GM23338 (cell line): ENCODE results near the gene SUOX. TPM values are rescaled to one million over a fixed set of nuclear protein-coding genes. Genes with fewer than 3 reads are reported as not detected.

Experiments used
- ATAC-seq: fragments of 200-7000 bp; cut with Tn5 transposase; 3 replicates; pipeline ENCODE4 v1.9.1; 2020
- DNase-seq: peaks from one replicate; pipeline ENCODE4 v3.0.0-alpha.2; 2015; ENCODE audit warnings: low spot score
- H2AFZ ChIP-seq: fragments of 200-600 bp; sonication (generic); 2 replicates; pipeline ENCODE4 v1.8.0; 2016; ENCODE audit warnings: antibody characterized with exemption, mild to moderate bottlenecking, moderate library complexity
- H3F3A ChIP-seq: fragments of 200-600 bp; sonication (generic); replicated peaks from 2 replicates; pipeline ENCODE4 v1.8.0; 2017; ENCODE audit warnings: antibody characterized with exemption, mixed run types, low read depth
- H3K27ac ChIP-seq: fragments of 200-600 bp; sonication (generic); 2 replicates; pipeline ENCODE4 v1.6.1; 2016; ENCODE audit warnings: low read depth
- H3K27me3 ChIP-seq: fragments of 200-600 bp; sonication (generic); 2 replicates; pipeline ENCODE4 v1.8.0; 2016; ENCODE audit warnings: mild to moderate bottlenecking, mixed run types, moderate library complexity; ENCODE audit not compliant: insufficient read depth
- H3K36me3 ChIP-seq: fragments of 200-600 bp; sonication (generic); 2 replicates; pipeline ENCODE4 v1.8.0; 2016; ENCODE audit warnings: mild to moderate bottlenecking; ENCODE audit not compliant: insufficient read depth
- H3K4me1 ChIP-seq: fragments of 200-600 bp; sonication (generic); 2 replicates; pipeline ENCODE4 v1.8.0; 2016; ENCODE audit warnings: mild to moderate bottlenecking, moderate library complexity; ENCODE audit not compliant: insufficient read depth
- H3K4me2 ChIP-seq: fragments of 200-600 bp; sonication (generic); 2 replicates; pipeline ENCODE4 v1.7.1; 2017; ENCODE audit warnings: mixed run types
- H3K4me3 ChIP-seq: fragments of 200-600 bp; sonication (generic); 2 replicates; pipeline ENCODE4 v1.6.1; 2016; ENCODE audit warnings: mixed run types
- H3K79me2 ChIP-seq: fragments of 200-600 bp; sonication (generic); replicated peaks from 2 replicates; pipeline ENCODE4 v1.8.0; 2017; ENCODE audit warnings: mild to moderate bottlenecking; ENCODE audit not compliant: insufficient read depth
- H3K9me2 ChIP-seq: fragments of 200-600 bp; sonication (generic); 2 replicates; pipeline ENCODE4 v1.8.0; 2017; ENCODE audit not compliant: insufficient read depth
- H4K20me1 ChIP-seq: fragments of 200-600 bp; sonication (generic); replicated peaks from 2 replicates; pipeline ENCODE4 v1.8.0; 2017; ENCODE audit warnings: mild to moderate bottlenecking; ENCODE audit not compliant: insufficient read depth
- H3K27ac Mint-ChIP-seq: 2 replicates; pipeline ENCODE4 v1.8.0; 2020; ENCODE audit warnings: inconsistent platforms, mild to moderate bottlenecking, moderate library complexity, mixed read lengths
- H3K27me3 Mint-ChIP-seq: 3 replicates; pipeline ENCODE4 v1.8.0; 2022; ENCODE audit warnings: low read depth, mild to moderate bottlenecking, moderate library complexity, mixed read lengths, inconsistent platforms; ENCODE audit not compliant: insufficient read depth, poor library complexity
- H3K36me3 Mint-ChIP-seq: 3 replicates; pipeline ENCODE4 v1.8.0; 2021; ENCODE audit warnings: low read depth, mild to moderate bottlenecking, inconsistent platforms, moderate library complexity, mixed read lengths
- H3K4me1 Mint-ChIP-seq: 3 replicates; pipeline ENCODE4 v1.8.0; 2020; ENCODE audit warnings: mild to moderate bottlenecking, inconsistent platforms, mixed read lengths
- H3K4me3 Mint-ChIP-seq: 3 replicates; pipeline ENCODE4 v1.8.0; 2021; ENCODE audit warnings: moderate library complexity, mild to moderate bottlenecking, inconsistent platforms, mixed read lengths
- H3K9me3 Mint-ChIP-seq: 3 replicates; pipeline ENCODE4 v1.8.0; 2020; ENCODE audit warnings: moderate library complexity, mild to moderate bottlenecking, inconsistent platforms, mixed read lengths
- CREB1 ChIP-seq: fragments of 250-450 bp; sonication (Bioruptor Pico); IDR thresholded peaks from 2 replicates; pipeline ENCODE4 v1.5.0; 2020; ENCODE audit warnings: low read depth, mild to moderate bottlenecking, moderate library complexity
- ETS1 ChIP-seq: IDR thresholded peaks from 2 replicates; pipeline ENCODE4 v1.6.1; 2016; ENCODE audit warnings: antibody characterized with exemption
- EZH2phosphoT487 ChIP-seq: fragments of 200-600 bp; sonication (generic); IDR thresholded peaks from one replicate; pipeline ENCODE4 v1.8.1; 2018; ENCODE audit warnings: antibody characterized with exemption; ENCODE audit not compliant: unreplicated experiment
- JUNB ChIP-seq: IDR thresholded peaks from one replicate; pipeline ENCODE4 v1.6.1; 2016; ENCODE audit warnings: antibody characterized with exemption; ENCODE audit not compliant: unreplicated experiment
- NANOG ChIP-seq: IDR thresholded peaks from 2 replicates; pipeline ENCODE4 v1.6.1; 2016; ENCODE audit warnings: antibody characterized with exemption, borderline replicate concordance
- POLR2AphosphoS5 ChIP-seq: IDR thresholded peaks from 2 replicates; pipeline ENCODE4 v1.6.1; 2016; ENCODE audit warnings: antibody characterized with exemption, low read depth
- ZNF114 ChIP-seq: fragments of 250-450 bp; sonication (Bioruptor Pico); IDR thresholded peaks from 2 replicates; pipeline ENCODE4 v1.5.0; 2020; ENCODE audit warnings: mild to moderate bottlenecking, moderate library complexity
- ZNF331 ChIP-seq: fragments of 250-450 bp; sonication (Bioruptor Pico); IDR thresholded peaks from 2 replicates; pipeline ENCODE4 v1.5.0; 2020; ENCODE audit warnings: low read depth, mild to moderate bottlenecking, moderate library complexity
- ZNF462 ChIP-seq: fragments of 250-450 bp; sonication (Bioruptor Pico); IDR thresholded peaks from 2 replicates; pipeline ENCODE4 v1.5.0; 2020; ENCODE audit warnings: mild to moderate bottlenecking, moderate library complexity
- polyA plus RNA-seq: library from polyadenylated mRNA; unstranded; fragments of >200 nt; fragmentation: Nextera tagmentation; extraction: Ambion mirVana; gene quantifications from 2 replicates; pipeline ENCODE4 v1.2.1, GENCODE V29; 2016
- total RNA-seq: library from RNA; depleted of rRNA; stranded (reverse); fragments of >200 nt; shearing (Covaris generic); gene quantifications from 2 replicates; pipeline ENCODE4 v1.2.3, GENCODE V29; 2014
- TF ChIP-seq, protein P1 (sequence below): IDR thresholded peaks from one replicate; pipeline ENCODE4 v1.6.1; 2018; ENCODE audit warnings: antibody characterized with exemption; ENCODE audit not compliant: unreplicated experiment
- TF ChIP-seq, protein P2 (sequence below), 2 experiments: fragments of 200-600 bp in 1 of 2; sonication (generic) in 1 of 2; conservative IDR thresholded peaks; 2 replicates each; pipeline versions ENCODE4 v1.5.1 to v1.6.1; 2016 to 2017; ENCODE audit warnings: antibody characterized with exemption in 2 of 2, low read depth in 2 of 2, mild to moderate bottlenecking in 2 of 2, moderate library complexity in 1 of 2

SUOX gene
- total and polyA plus RNA-seq, 2 experiments from 2014 or later = 14.0 to 27.5 TPM

DNA sequence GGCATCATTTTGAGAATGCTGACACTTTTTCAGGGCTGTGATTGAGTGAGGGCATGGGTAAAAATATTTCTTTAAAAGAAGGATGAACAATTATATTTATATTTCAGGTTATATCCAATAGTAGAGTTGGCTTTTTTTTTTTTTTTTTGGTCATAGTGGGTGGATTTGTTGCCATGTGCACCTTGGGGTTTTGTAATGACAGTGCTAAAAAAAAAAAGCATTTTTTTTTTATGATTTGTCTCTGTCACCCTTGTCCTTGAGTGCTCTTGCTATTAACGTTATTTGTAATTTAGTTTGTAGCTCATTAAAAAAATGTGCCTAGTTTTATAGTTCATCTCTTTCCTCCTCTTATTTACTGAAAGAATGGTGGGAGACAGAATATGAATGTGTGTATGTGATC is 24.6 kb upstream of the SUOX start:
- H4K20me1 ChIP-seq = peaks cover 10% of the 10 kb centered on the region; the same call in 1 of the 2 replicates
- peaks cover 45% of the 10 kb centered on the region for H3K79me2 ChIP-seq
- peaks cover 12% of the 10 kb centered on the region for H3K4me1 ChIP-seq
- DNase-seq = no peak
- peak overlapping the region; percentile 82 for H3K27ac ChIP-seq
- H2AFZ ChIP-seq = no peak overlapping the region
- no peaks in the 10 kb centered on the region for H3K9me2 ChIP-seq
- Mint-ChIP-seq H3K4me3 (no peak overlapping the region), H3K9me3 (no peaks in the 10 kb centered on the region), H3K27ac (peak overlapping the region; percentile 47; the same call in 1 of the 2 replicates), H3K27me3 (peaks cover 1% of the 10 kb centered on the region), H3K36me3 (peaks cover 32% of the 10 kb centered on the region), H3K4me1 (peaks cover 16% of the 10 kb centered on the region)
- H3F3A ChIP-seq = no peaks in the 10 kb centered on the region; the same call in 1 of the 2 replicates
- H3K27me3 ChIP-seq = no peaks in the 10 kb centered on the region
- peak overlapping the region; percentile 69 for H3K4me2 ChIP-seq
- TF ChIP-seq NANOG (no peak), ETS1 (no peak), ZNF331 (CRISPR knock-in tag) (no peak), EZH2phosphoT487 (no peak), ZNF462 (CRISPR knock-in tag) (no peak), JUNB (no peak), CREB1 (CRISPR knock-in tag) (no peak), ZNF114 (CRISPR knock-in tag) (no peak), POLR2AphosphoS5 (no peak)
- TF ChIP-seq, protein P1, sequence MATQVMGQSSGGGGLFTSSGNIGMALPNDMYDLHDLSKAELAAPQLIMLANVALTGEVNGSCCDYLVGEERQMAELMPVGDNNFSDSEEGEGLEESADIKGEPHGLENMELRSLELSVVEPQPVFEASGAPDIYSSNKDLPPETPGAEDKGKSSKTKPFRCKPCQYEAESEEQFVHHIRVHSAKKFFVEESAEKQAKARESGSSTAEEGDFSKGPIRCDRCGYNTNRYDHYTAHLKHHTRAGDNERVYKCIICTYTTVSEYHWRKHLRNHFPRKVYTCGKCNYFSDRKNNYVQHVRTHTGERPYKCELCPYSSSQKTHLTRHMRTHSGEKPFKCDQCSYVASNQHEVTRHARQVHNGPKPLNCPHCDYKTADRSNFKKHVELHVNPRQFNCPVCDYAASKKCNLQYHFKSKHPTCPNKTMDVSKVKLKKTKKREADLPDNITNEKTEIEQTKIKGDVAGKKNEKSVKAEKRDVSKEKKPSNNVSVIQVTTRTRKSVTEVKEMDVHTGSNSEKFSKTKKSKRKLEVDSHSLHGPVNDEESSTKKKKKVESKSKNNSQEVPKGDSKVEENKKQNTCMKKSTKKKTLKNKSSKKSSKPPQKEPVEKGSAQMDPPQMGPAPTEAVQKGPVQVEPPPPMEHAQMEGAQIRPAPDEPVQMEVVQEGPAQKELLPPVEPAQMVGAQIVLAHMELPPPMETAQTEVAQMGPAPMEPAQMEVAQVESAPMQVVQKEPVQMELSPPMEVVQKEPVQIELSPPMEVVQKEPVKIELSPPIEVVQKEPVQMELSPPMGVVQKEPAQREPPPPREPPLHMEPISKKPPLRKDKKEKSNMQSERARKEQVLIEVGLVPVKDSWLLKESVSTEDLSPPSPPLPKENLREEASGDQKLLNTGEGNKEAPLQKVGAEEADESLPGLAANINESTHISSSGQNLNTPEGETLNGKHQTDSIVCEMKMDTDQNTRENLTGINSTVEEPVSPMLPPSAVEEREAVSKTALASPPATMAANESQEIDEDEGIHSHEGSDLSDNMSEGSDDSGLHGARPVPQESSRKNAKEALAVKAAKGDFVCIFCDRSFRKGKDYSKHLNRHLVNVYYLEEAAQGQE = no peak
- TF ChIP-seq, protein P2, sequence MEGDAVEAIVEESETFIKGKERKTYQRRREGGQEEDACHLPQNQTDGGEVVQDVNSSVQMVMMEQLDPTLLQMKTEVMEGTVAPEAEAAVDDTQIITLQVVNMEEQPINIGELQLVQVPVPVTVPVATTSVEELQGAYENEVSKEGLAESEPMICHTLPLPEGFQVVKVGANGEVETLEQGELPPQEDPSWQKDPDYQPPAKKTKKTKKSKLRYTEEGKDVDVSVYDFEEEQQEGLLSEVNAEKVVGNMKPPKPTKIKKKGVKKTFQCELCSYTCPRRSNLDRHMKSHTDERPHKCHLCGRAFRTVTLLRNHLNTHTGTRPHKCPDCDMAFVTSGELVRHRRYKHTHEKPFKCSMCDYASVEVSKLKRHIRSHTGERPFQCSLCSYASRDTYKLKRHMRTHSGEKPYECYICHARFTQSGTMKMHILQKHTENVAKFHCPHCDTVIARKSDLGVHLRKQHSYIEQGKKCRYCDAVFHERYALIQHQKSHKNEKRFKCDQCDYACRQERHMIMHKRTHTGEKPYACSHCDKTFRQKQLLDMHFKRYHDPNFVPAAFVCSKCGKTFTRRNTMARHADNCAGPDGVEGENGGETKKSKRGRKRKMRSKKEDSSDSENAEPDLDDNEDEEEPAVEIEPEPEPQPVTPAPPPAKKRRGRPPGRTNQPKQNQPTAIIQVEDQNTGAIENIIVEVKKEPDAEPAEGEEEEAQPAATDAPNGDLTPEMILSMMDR (conservative IDR thresholded peaks at IDR 0.05; ENCODE audit: low read depth in 2 of 2) = no peak
- 0 out of 2 replicates have a peak, but pooled peaks cover 9% of the 10 kb centered on the region for H3K36me3 ChIP-seq
- peak overlapping the region; percentile 47 for H3K4me3 ChIP-seq
- no peak for ATAC-seq
